PC-3 (cell line): ENCODE results near the gene CLEC4A. TPM values are rescaled to one million over a fixed set of nuclear protein-coding genes. Genes with fewer than 3 reads are reported as not detected.
A peak's percentile ranks its signal among the peaks of the same experiment; 100 is the strongest.

ENCODE experiments used
- ATAC-seq: fragments of 200-7000 bp; cut with Tn5 transposase; 2 replicates; pipeline ENCODE4 v1.9.1; 2020; ENCODE audit warnings: mild to moderate bottlenecking, moderate library complexity
- BruUV-seq: library from RNA; stranded (reverse); fragments of 400-500 nt; replicated peaks from 2 replicates; lab custom pipeline; 2021; lab: Mats Ljungman, UMichigan
- CTCF ChIA-PET: fragments of 300-600 bp; sonication (Branson Sonifier 250); formaldehyde crosslinking; loops from one replicate; lab custom pipeline; 2022; ENCODE audit warnings: antibody characterized with exemption; lab: Charles Lee
- POLR2A ChIA-PET: fragments of 300-600 bp; sonication (Branson Sonifier 250); formaldehyde crosslinking; loops from one replicate; lab custom pipeline; 2022; ENCODE audit warnings: antibody characterized with exemption; ENCODE audit not compliant: unreplicated experiment; lab: Charles Lee
- DNase-seq: peaks from one replicate; pipeline ENCODE4 v3.0.0-alpha.2; 2015
- H2AFZ ChIP-seq: fragments of 300-600 bp; sonication (generic); 2 replicates; pipeline ENCODE4 v1.6.0; 2016; ENCODE audit warnings: antibody characterized with exemption, low read length
- H3F3A ChIP-seq: fragments of 300-600 bp; sonication (generic); one replicate; pipeline ENCODE4 v1.6.0; 2017; ENCODE audit warnings: antibody characterized with exemption, low read length, control low read depth, mild to moderate bottlenecking; ENCODE audit not compliant: unreplicated experiment
- H3K27ac ChIP-seq: fragments of 300-600 bp; sonication (generic); 2 replicates; pipeline ENCODE4 v1.5.1; 2016; ENCODE audit warnings: mild to moderate bottlenecking, low read length
- H3K27me3 ChIP-seq: fragments of 300-600 bp; sonication (generic); 2 replicates; pipeline ENCODE4 v1.6.1; 2016; ENCODE audit warnings: low read length, mixed read lengths
- H3K36me3 ChIP-seq: fragments of 300-600 bp; sonication (generic); 2 replicates; pipeline ENCODE4 v1.6.1; 2016; ENCODE audit warnings: low read depth, mixed run types, low read length, mixed read lengths
- H3K4me1 ChIP-seq: fragments of 300-600 bp; sonication (generic); 2 replicates; pipeline ENCODE4 v1.5.1; 2016; ENCODE audit warnings: low read length; ENCODE audit not compliant: insufficient read depth
- H3K4me2 ChIP-seq: fragments of 300-600 bp; sonication (generic); 2 replicates; pipeline ENCODE4 v1.6.0; 2016; ENCODE audit warnings: low read length
- H3K4me3 ChIP-seq: fragments of 300-600 bp; sonication (generic); 2 replicates; pipeline ENCODE4 v1.5.1; 2016; ENCODE audit warnings: mild to moderate bottlenecking, low read length, mixed read lengths
- H3K79me2 ChIP-seq: fragments of 300-600 bp; sonication (generic); 2 replicates; pipeline ENCODE4 v1.6.1; 2017; ENCODE audit warnings: low read length, mixed read lengths
- H3K9ac ChIP-seq: fragments of 300-600 bp; sonication (generic); 2 replicates; pipeline ENCODE4 v1.6.0; 2016; ENCODE audit warnings: mild to moderate bottlenecking, low read length
- H3K9me2 ChIP-seq: fragments of 300-600 bp; sonication (generic); replicated peaks from 2 replicates; pipeline ENCODE4 v1.6.1; 2016; ENCODE audit warnings: mixed run types, low read length, mixed read lengths
- H3K9me3 ChIP-seq: fragments of 300-600 bp; sonication (generic); 2 replicates; pipeline ENCODE4 v1.6.1; 2016; ENCODE audit warnings: low read length, mixed read lengths
- H4K20me1 ChIP-seq: fragments of 300-600 bp; sonication (generic); 2 replicates; pipeline ENCODE4 v1.6.1; 2016; ENCODE audit warnings: low read length, mixed read lengths
- EZH2 ChIP-seq: fragments of 300-600 bp; sonication (generic); IDR thresholded peaks from one replicate; pipeline ENCODE4 v1.6.1; 2017; ENCODE audit warnings: antibody characterized with exemption, mild to moderate bottlenecking, low read length; ENCODE audit not compliant: unreplicated experiment
- EZH2phosphoT487 ChIP-seq: fragments of 300-600 bp; sonication (generic); IDR thresholded peaks from 2 replicates; pipeline ENCODE4 v1.6.1; 2018; ENCODE audit warnings: mild to moderate bottlenecking, antibody characterized with exemption, low read length, borderline replicate concordance
- intact Hi-C: fragments of 100-400 bp; cut with micrococcal nuclease; formaldehyde crosslinking; loops from 2 replicates; pipeline ENCODE4 v1.9.0; 2023
- total RNA-seq: library from RNA; depleted of rRNA; stranded (reverse); fragments of >200 nt; gene quantifications from 2 replicates; pipeline ENCODE4 v1.2.3, GENCODE V29; 2014
- TF ChIP-seq, protein P1 (sequence below): fragments of 300-600 bp; sonication (generic); conservative IDR thresholded peaks from 2 replicates; pipeline ENCODE4 v1.5.1; 2017; ENCODE audit warnings: antibody characterized with exemption, low read depth, mild to moderate bottlenecking, low read length

Gene CLEC4A
- total RNA-seq, 1 experiment from 2014 or later, result 0.51 TPM

DNA sequence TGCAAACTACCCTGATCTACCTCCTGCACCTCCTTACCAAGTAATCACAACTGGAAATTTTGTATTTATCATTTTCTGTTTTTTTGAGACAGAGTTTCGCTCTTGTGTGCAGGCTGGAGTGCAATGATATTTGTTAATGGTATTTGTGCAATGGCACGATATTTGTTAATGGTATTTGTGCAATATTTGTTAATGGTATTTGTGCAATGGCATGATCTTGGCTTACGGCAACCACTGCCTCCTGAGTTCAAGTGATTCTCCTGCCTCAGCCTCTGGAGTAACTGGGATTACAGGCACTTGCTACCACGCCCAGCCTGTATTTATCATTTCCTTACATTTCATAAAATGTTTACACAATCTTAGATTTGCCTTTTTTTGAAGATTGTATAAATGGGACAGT, 47.1 kb upstream of the CLEC4A start:
- BruUV-seq, result no TSS peak
- Histone ChIP-seq H3K9me2 (no peaks in the 10 kb centered on the region), H3K4me1 (peaks cover 22% of the 10 kb centered on the region), H3K4me3 (no peak overlapping the region), H3K36me3 (no peaks in the 10 kb centered on the region), H3K27me3 (no peaks in the 10 kb centered on the region), H4K20me1 (no peaks in the 10 kb centered on the region), H2AFZ (no peak overlapping the region), H3K9me3 (no peaks in the 10 kb centered on the region), H3K27ac (no peak overlapping the region), H3K9ac (no peak overlapping the region), H3F3A (no peaks in the 10 kb centered on the region), H3K4me2 (no peak overlapping the region), H3K79me2 (peaks cover 8% of the 10 kb centered on the region)
- no peak for DNase-seq
- no peak for ATAC-seq
- POLR2A ChIA-PET, result no interaction called here
- TF ChIP-seq EZH2phosphoT487, result no peak
- TF ChIP-seq, protein P1, sequence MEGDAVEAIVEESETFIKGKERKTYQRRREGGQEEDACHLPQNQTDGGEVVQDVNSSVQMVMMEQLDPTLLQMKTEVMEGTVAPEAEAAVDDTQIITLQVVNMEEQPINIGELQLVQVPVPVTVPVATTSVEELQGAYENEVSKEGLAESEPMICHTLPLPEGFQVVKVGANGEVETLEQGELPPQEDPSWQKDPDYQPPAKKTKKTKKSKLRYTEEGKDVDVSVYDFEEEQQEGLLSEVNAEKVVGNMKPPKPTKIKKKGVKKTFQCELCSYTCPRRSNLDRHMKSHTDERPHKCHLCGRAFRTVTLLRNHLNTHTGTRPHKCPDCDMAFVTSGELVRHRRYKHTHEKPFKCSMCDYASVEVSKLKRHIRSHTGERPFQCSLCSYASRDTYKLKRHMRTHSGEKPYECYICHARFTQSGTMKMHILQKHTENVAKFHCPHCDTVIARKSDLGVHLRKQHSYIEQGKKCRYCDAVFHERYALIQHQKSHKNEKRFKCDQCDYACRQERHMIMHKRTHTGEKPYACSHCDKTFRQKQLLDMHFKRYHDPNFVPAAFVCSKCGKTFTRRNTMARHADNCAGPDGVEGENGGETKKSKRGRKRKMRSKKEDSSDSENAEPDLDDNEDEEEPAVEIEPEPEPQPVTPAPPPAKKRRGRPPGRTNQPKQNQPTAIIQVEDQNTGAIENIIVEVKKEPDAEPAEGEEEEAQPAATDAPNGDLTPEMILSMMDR, result no peak
- no peak for TF ChIP-seq EZH2
- intact Hi-C loops, result loop anchor here (5.0 kb wide), 1 partner anchor 44 kb away; the partner anchor contains the start of gene FOXJ2
- CTCF ChIA-PET, result interaction anchor here (2.4 kb wide), 1 partner anchor 30 kb away, joined by 23 read pairs; no protein-coding TSS in a partner anchor

- Histone ChIP-seq H3K79me2 (peaks cover 15% of the 10 kb centered on the region), H3K4me3 (no peak overlapping the region), H3K9me2 (no peaks in the 10 kb centered on the region), H3K27me3 (no peaks in the 10 kb centered on the region), H2AFZ (no peak overlapping the region), H3K4me2 (peak overlapping the region; percentile 30; the same call in 1 of the 2 replicates), H3K27ac (no peak overlapping the region), H3K4me1 (peaks cover 24% of the 10 kb centered on the region), H3K9me3 (no peaks in the 10 kb centered on the region), H3F3A (no peaks in the 10 kb centered on the region), H3K9ac (no peak overlapping the region), H4K20me1 (no peaks in the 10 kb centered on the region), H3K36me3 (no peaks in the 10 kb centered on the region)
- DNase-seq (peak; percentile 65), ATAC-seq (peak; percentile 50)
- TF ChIP-seq EZH2phosphoT487 (no peak), EZH2 (no peak)
- TF ChIP-seq, protein P1, result no peak
- intact Hi-C loops, result loop anchor here (5.0 kb wide), 1 partner anchor 45 kb away; the partner anchor contains the start of gene FOXJ2
- ChIA-PET POLR2A (interaction anchor here (0.7 kb wide), 1 partner anchor 11 kb away, joined by 5 read pairs; no protein-coding TSS in a partner anchor), CTCF (interaction anchor here (0.5 to 2.4 kb wide), 2 partner anchors 31 to 40 kb away, joined by 3 to 23 read pairs; no protein-coding TSS in a partner anchor)
- BruUV-seq, result no TSS peak
Measured at GRCh38 chr12:8077207-8077606, 46.2 kb upstream of the CLEC4A start.

- no peaks in the 10 kb centered on the region for H3K9me2 ChIP-seq
- peaks cover 29% of the 10 kb centered on the region for H3K4me1 ChIP-seq
- H3K36me3 ChIP-seq, result no peaks in the 10 kb centered on the region
- ATAC-seq (peak; percentile 29; the same call in 1 of the 2 replicates), DNase-seq (peak; percentile 29)
- no peaks in the 10 kb centered on the region for H3K27me3 ChIP-seq
- H3F3A ChIP-seq, result no peaks in the 10 kb centered on the region
- BruUV-seq, result no TSS peak
- no peak overlapping the region for H3K9ac ChIP-seq
- intact Hi-C loops, result loop anchor here (1.0 to 5.0 kb wide), 2 partner anchors 32 to 46 kb away; partner anchors contain the start of gene FOXJ2
- POLR2A ChIA-PET, result no interaction called here
- CTCF ChIA-PET, result interaction anchor here (0.6 to 2.4 kb wide), 4 partner anchors 22 to 388 kb away, joined by 3 to 23 read pairs (median 3); no protein-coding TSS in a partner anchor
- no peaks in the 10 kb centered on the region for H3K9me3 ChIP-seq
- H4K20me1 ChIP-seq, result no peaks in the 10 kb centered on the region
- no peak overlapping the region for H3K4me2 ChIP-seq
- peaks cover 27% of the 10 kb centered on the region for H3K79me2 ChIP-seq
- TF ChIP-seq EZH2phosphoT487 (no peak), EZH2 (no peak)
- TF ChIP-seq, protein P1, result peak; percentile 38; the same call in 1 of the 2 replicates
- H3K4me3 ChIP-seq, result no peak overlapping the region
- H2AFZ ChIP-seq, result no peak overlapping the region
- no peak overlapping the region for H3K27ac ChIP-seq
Measured at GRCh38 chr12:8078398-8078797, 45.0 kb upstream of the CLEC4A start.
